GM18499 (cell line): ENCODE results near the gene PPARA.
"Not testable (repeated sequence)": the region's sequence is repeated elsewhere in the genome, so short reads cannot be mapped to it uniquely, and the experiment has no call there.

Experiments
- ATAC-seq: cut with Tn5 transposase; IDR thresholded peaks from one replicate; pipeline ENCODE4 v1.9.1; 2021; ENCODE audit warnings: moderate number of reproducible peaks; ENCODE audit not compliant: insufficient read depth, unreplicated experiment

PPARA gene

DNA sequence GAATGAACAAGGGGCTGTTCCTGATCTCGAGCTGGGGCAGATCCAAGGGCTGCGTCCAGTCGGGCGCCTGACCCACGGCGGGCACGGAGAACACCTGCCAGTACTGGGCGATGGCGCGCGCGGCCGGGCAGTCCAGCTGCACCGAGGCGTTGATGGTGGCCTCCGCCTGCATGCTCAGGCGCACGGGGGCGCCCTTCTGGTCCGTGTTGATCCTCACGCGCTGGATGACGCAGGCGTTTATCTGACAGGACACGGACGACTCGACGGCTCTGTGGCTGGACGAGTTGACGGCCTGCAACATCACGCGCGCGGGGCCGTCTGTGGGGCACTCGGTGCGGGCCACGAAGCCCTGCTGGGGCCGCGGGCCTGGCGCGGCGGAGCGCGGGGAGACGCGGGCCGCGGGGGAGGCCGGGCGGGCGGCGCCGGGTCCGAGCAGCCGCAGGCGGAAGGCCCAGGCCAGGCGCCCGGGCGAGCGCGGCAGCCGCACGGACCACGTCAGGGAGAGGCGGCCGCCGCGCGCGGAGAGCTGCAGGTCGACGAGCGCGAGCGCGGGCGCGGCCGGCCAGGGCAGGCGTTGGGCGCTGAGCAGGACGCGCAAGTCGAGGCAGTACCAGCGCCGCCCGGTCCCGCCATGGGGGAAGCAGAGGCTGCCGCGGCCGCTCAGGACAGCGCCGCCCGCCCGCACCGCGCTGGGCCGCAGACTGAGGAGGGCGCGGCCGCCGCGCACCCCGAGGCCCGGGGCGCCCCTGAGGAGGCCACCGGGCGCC lies 112.3 kb downstream of the PPARA start:
- ATAC-seq, result no peak

DNA sequence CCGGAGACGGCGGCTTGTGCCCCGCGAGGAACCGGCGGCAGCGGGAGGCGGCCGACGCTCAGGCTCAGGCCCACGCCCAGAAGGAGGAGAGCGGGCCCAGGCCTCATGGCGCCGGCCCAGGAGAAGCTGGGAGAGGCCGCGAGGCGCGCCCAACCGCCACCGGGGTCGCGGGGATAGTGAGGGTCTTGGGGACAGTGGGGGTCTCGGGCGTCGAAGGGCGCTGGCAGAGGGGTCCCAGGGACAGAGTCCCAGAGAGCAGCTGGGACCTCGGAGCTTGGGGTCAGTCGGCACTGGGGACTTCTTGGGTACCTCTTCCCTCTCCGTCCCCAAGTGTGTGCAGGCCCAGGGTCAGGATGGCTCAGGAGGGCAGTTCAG lies 112.9 kb downstream of the PPARA start, which contains the start of gene PKDREJ:
TSS of gene PKDREJ (minus strand) at position 128 of the 375 bp plus-strand sequence. CDS start at position 107, 21 bp downstream.
- no peak for ATAC-seq

DNA sequence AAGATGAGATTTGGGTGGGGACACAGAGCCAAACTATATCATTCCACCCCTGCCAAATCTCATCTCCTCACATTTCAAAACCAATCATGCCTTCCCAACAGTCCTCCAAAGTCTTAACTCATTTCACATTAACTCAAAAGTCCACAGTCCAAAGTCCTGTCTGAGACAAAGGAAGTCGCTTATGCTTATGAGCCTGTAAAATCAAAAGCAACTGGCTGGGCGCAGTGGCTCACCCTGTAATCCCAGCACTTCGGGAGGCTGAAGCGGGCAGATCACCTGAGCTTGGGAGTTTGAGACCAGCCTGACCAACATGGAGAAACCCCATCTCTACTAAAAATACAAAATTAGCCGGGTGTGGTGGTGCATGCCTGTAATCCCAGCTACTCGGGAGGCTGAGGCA lies 114.2 kb downstream of the PPARA start:
- not testable (repeated sequence) for ATAC-seq

DNA sequence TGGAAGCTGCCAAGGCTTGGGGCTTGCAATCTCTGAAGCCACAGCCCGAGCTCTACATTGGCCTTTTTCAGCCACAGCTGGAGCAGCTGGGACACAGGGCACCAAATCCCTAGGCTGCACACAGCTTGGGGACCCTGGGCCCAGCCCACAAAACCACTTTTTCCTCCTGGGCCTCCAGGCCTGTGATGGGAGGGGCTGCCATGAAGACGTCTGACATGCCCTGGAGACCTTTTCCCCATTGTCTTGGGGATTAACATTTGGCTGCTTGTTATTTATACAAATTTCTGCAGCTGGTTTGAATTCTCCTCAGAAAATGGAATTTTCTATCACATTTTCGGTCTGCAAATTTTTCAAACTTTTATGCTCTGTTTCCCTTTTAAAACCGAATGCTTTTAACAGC lies 115.3 kb downstream of the PPARA start:
- not testable (repeated sequence) for ATAC-seq

DNA sequence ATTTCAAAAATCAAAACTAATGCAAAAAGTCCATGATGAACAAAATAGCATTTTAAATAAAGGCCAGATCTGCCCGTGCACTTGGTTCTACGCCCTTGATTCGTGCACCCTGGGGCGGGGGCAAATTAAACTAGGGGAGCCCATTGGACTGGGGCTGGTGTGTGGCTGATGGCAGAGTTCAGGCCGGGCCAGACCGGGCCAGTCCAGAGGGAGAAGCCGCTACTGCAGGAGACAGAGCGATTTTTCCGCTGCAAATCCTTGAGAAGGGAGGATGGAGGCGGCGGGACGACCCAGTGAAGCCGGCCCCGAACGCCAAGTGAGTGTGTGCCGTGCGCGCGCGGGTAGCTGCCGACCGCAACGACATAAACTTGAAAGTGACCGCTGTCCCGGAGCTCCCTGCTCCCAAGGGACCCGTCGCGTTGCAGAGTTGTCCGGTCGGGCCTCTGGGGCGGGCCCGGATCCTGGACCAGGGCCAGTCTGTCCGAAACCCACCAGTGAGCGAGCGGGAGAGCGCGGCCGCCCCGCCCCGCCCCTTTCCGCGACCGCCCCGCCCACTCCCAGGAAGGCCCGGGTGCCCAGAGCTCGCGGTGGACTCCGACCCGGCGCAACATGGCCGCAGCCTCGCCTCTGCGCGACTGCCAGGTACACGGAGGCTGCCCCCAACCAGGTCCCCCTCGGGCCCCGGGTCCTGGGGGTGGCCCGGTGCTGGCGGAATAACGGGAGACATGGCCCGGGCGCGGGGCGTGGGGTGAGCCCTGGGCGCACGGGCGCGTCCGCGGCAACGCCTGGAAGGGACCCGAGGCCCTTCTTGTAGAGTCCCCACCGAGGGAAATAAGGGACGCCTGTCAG lies 117.3 kb downstream of the PPARA start, which contains the start of gene TTC38:
TSS of gene TTC38 (plus strand) at position 578 of the 849 bp plus-strand sequence. CDS start at position 610, 32 bp downstream.
- no peak for ATAC-seq

DNA sequence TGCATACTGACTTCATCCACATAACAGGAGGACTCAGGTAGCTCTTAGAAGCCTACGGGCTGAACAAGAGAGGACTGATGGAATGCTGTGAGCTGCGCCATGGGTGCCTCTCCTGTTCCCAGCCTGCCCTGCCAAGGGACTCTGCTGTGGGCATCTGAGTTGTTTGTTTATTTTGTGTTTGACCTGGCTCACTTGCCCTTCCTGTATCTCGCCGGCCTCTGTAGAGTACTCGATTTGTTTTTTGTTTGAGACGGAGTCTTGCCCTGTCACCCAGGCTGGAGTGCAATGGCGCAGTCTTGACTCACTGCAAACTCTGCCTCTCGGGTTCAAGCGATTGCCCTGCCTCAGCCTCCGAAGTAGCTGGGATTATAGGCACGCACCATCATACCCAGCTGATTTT lies 119.2 kb downstream of the PPARA start:
- no peak for ATAC-seq

DNA sequence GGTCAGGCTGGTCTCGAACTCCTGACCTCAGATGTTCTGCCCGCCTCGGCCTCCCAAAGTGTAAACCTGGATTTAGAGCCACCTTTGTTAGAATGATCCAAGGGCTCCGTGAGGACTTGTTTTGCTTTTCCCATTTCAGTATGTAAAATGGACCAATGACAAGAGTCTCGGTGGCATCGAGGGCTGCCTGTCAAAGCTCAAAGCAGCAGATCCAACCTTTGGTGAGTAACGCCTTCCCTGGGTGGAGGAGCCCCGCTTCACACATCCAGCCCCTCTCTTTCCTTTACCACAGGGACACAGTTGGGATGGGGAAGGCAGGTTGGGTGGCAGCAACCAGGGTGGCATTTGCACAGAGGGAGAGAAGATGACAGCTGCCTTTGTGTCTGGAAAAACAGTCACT lies 121.9 kb downstream of the PPARA start:
- ATAC-seq, result no peak

DNA sequence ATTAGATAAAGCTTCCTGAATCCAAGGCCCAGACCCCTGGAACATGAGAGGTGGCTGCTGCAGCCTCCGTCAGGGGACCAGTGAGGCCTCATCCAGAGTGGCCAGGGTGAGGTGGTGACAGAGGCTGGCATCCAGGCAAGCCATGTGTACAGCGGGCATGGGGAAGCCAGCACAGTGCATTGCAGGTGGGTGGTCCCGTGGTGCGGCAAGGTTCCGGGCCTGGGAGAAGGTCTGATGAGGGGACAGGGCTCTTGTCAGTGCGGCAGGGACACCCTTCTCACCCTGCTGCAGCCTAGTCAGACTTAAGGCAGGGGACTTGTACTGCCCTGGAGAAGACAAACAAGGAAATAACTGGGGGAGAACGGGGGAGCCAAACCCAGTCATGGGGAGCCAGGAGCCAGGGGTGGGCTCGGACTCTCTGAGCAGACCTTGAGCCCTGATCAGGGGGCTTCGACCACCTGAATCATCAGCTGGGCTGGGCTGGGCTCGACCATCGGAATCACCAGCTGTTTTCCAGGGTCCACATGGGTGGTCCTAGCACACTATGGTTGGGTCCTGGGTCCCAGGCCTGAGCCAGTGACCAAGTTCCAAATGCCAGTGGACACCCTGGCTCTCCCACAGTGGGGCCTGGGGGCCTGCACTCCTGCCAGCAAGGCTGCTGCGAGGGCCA lies 122.6 kb downstream of the PPARA start:
- no peak for ATAC-seq

DNA sequence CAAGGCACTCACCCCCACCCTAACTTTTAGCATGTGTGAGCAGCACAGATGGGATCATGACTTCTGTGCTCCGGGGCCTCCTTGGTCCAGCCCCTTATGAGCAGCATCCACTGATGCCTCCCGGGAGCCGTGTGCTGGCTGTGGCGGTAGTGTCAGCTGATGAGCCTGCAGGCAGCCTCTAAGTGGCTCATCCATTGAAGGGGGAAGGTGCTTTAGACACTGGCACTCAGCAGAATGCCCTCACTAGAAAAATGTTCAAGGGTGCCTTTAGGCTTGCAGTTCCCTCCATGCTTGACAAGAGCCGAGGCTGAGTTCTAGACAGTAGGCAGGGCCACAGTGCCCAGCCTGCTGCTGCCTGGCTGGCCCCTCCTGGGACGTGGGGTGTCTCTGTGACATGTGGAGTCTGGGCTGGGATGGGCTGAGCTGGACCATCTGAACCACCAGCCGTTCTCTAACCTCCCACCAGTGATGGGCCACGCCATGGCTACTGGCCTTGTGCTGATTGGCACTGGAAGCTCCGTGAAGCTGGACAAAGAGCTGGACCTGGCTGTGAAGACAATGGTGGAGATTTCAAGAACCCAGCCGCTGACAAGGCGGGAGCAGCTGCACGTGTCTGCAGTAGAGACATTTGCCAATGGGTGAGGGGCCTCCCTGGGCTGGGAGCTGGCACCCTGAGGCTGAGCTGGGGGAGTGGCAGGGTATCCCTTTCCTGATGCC lies 123.3 kb downstream of the PPARA start:
- ATAC-seq, result no peak

DNA sequence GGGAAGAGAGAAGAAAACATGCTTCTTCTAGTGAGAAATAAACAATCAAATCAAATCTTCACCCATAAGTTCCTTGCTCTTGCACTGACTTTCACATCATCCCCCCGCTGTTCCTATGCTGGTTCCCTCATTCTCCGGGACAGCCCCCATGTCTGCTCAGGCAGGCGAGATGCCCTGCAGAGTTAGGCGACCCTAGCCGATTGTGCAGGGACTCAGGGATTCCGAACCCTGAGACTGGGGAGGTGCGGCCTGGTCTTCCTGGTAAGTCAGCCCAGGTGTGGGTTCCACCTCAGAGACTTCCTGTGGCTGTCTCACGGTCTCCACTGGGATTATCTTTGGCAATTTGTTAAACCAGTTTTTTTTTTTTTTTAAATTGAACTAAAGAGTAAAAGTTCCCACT lies 124.1 kb downstream of the PPARA start:
- no peak for ATAC-seq

DNA sequence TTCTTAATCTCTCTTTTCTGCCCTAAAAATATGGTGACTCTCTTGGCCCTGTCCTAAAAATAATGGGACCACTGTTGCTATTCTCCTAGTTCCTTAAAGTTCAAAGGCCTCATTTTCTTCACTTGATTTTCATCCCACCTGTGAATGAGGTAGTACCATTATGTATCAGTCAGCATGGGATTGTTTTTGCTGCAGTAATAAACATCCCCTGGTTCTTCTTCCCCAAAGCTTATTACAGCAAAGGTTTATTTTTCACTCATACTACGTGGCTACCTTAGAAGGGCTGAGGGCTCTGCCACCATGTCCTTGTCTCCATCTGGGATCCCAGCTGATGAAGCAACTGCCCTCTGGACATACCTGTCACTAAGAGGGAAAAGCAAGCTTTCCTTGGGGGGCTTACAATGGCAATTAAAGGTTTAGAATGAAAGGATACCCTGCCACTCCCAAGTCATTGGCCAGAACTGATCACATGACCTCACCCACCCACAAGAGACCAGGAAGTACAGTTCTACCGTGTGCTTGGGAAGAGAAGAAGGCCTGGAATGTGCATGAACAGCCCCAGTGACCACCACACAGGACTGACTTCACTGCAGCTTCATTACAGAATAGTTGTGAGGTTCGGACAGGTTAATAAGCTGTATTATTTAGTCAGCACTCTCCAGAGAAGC lies 125.3 kb downstream of the PPARA start:
- ATAC-seq, result no peak

DNA sequence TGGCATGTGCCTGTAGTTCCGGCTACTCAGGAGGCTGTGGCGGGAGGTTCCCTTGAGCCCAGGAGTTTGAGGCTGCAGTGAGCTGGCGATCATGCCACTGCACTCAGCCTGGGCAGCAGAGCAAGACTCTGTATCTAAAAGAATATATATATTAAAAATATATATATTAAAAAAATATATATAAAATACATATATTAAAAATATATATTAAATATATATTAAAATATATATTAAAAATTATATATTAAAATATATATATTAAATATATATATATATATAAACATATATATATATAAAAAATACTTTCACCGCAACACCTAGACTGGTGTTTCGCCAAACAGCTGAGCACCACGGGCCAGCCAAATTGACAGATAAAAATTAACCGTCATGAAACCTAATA lies 126.2 kb downstream of the PPARA start:
- ATAC-seq, result no peak

DNA sequence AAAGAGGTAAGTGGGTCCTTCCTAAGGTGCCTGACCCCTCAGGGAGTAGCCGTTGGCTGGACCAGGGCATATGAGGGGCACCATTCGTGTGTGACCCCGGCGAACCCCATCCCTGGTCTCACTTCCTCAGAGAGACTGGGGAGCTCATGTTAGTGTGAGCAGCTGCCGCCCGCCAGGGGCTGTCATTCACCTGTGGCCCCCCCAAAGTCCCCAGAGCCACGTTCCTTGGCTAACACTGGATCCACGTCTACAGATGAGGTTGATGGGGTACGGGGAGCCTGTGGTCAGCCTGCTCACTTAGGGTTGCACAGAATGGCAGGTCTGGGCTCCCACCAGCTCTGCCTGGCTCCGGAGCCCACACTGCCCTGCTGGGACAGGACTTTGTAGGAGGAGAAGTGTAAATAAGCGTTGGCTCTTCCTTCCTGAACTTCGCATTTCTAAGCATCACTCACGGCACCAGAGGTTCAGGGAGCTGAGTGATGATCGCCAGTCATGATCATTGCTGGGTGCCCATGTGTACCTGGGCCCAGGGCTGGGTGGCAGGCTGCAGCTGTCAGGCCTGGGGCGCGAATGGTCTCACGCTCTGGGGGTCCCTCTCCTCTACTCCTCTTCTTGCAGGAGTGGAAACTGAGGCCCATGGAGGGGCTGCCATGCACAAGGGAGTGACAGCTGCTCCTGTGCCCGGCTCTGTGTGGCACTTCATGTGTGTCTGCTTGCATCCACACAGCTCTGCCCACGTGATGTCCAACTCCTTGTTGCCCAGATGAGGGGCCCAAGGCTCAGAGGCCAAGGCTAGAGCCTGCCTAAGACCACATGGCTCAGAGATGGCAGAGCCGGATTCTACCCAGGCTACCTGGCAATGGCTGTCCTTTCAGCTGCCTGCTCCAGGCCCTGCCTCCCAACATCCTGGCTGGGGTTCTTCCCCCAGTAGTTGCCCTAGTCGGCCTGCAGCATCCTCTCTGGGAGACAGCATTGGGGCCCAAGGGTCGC lies 128.6 kb downstream of the PPARA start:
- ATAC-seq, result no peak

DNA sequence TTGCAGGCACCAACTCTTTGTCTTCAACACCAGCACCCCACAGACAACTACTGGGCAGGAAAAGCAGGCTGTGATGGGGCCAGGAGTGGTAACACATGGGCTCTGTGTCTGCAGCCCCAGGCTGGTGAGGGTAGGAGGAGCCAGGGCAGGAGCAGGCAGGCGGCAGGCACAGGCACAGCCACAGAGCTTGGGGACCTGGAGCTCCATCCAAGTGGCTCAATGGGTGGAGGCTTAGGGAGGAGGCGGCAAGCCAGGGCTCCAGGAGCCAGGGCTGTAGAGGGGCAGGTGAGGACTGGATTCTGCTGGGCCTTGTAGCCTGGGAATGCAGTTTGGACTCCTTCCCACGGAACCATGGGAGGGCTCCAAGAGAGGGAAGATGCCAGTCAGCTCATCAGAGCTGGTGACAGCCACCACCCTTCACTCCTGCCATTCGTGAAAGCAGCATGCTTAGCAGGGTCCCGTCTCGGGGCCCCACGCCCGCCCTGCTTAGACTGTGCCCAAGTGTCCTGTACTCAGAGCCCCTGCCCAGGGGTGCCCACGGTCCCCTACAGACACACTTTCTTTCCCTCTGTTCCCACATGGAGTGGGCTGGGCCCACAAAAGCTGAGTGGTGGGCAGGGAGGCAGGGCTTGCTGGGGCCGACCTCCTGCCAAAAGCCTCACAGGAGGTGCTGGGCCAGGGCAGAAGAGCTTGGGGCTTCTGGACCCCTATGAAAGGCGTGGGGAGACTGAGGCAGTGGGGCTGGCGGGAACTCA lies 129.9 kb downstream of the PPARA start:
- ATAC-seq, result no peak

DNA sequence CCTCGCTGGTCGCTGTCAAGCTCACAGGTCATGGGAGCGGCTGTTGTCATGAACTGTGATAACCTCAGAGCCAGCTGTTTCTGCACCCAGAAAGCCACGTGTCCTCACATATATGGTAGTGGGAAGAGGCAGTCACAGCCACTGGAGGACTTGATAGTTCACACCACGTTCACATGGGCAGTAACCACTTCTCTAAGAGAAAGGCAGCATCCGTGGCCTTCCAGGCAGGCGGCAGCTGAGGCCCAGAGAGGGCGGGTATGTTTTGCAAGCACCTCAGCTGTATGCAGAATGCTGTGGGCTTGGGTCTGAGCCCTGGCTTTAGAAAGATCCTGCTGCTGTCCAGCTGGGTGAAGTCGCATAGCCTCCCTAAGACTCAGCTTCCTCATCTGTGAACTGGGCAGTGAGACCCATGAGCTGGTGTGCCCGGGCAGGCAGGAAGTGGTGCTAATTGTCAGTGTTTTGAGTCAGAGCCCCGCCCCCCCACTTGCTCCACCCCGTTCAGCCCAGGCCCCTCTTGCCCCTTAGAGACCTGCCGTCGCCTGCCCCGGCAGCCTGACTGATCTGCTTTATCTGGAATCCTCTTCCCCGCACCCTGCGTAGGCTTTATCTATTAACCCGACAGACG lies 130.8 kb downstream of the PPARA start:
- no peak for ATAC-seq

DNA sequence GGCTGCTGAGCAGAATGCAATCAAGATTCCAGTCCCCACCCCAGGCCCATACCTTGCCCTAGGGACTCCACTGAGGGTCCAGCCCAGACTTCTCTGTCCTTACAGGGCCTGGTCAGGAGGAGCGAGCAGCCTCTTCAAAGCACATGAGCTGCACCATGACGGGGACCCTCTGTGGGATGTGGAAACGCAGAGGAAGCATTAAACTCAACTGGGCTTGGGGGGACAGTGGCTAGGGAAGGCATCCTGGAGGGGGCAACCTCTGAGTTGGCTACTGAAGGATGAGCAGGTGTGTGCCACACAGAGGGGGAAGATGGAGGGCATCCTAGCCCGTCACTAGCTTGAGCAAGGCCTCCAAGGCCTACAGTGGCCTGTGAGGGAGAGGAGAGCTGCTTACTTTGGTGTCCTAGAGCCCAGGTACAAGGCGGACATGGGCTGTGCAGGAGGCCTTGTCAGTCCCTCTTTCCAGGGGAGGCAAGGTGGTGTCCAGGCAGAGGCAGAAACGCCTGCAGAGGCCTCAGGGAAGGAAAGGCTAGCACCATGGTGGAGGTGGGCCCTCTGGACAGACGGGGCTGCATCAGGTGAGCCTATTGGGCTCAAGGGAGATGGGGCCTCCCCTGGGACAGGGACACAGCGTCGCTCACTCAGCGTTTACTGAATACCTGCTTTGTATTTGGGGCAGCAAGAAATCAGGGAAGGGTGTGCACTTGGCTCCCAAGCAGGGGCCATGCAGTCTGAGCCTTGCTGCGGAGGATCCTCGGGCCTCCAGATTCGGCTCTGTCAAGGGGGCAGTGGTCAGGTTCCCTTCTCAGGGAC lies 131.7 kb downstream of the PPARA start:
- ATAC-seq, result no peak

DNA sequence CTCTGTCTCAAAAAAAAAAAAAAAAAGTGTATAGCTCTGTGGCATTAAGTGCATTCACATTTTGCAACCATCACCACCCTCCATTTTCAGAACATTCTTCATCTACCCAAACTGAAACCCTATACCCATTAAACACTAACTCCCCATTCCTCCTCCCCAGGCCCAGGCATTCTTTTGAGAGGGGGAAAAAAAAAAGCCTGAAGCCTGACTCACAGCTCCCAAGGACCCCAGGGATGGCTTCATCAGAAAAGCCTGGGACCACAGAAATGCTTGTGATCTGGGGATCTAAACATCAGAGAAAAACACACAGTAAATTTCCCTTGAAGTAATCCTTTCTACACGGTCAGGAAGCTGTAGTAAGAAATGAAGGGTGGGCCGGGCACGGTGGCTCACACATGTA lies 135.7 kb downstream of the PPARA start:
- ATAC-seq, result no peak
